VCaP (cell line): ENCODE measurements around the gene SHISA8.

ENCODE experiments used
- H3K27ac ChIP-seq: fragments of 450-650 bp; 2 replicates; pipeline ENCODE4 v1.5.1; 2017
- CTCF ChIP-seq: fragments of 450-650 bp; conservative IDR thresholded peaks from 2 replicates; pipeline ENCODE4 v1.5.1; 2017; ENCODE audit warnings: mild to moderate bottlenecking, moderate library complexity

Gene SHISA8

GRCh38 chr22:41933411-41934177 lies 18.7 kb upstream of the SHISA8 start:
- no peak for TF ChIP-seq CTCF

GRCh38 chr22:41932353-41932752 lies 17.5 kb upstream of the SHISA8 start:
- no peak overlapping the region for H3K27ac ChIP-seq
- TF ChIP-seq CTCF: no peak

More at GRCh38 chr22:41933411-41934177, 18.7 kb upstream of the SHISA8 start:
- H3K27ac ChIP-seq: no peak overlapping the region

GRCh38 chr22:41931701-41932269 lies 16.9 kb upstream of the SHISA8 start:
- H3K27ac ChIP-seq: no peak overlapping the region

GRCh38 chr22:41929418-41929810 lies 14.5 kb upstream of the SHISA8 start:
- TF ChIP-seq CTCF: no peak
- no peak overlapping the region for H3K27ac ChIP-seq

More at GRCh38 chr22:41931701-41932269, 16.9 kb upstream of the SHISA8 start:
- TF ChIP-seq CTCF: no peak

GRCh38 chr22:41928593-41929417 lies 13.9 kb upstream of the SHISA8 start:
- H3K27ac ChIP-seq: no peak overlapping the region
- no peak for TF ChIP-seq CTCF

GRCh38 chr22:41927813-41928212 lies 12.9 kb upstream of the SHISA8 start:
- H3K27ac ChIP-seq: no peak overlapping the region
- TF ChIP-seq CTCF: no peak
